GM12878 (cell line): Measurements from ENCODE around the gene DKK3. TPM values are rescaled to one million over a fixed set of nuclear protein-coding genes. Genes with fewer than 3 reads are reported as not detected.

Experiments used
- BACH1 ChIP-seq: fragments of 450-650 bp; IDR thresholded peaks from 2 replicates; pipeline ENCODE4 v1.6.1; 2017; ENCODE audit warnings: mild to moderate bottlenecking, borderline replicate concordance
- IKZF1 ChIP-seq: fragments of 450-650 bp; conservative IDR thresholded peaks from 2 replicates; pipeline ENCODE4 v1.6.1; 2017; ENCODE audit warnings: antibody characterized with exemption, mild to moderate bottlenecking
- polyA plus RNA-seq, 11 experiments: library from polyadenylated mRNA; depleted of rRNA in 4 of 11; unstranded in 6 of 11; stranded (reverse) in 5 of 11; fragments of >200 nt; fragmentation: Nextera tagmentation in 4 of 11; fragmentation: Illumina TruSeq in 1 of 11; extraction: Ambion mirVana in 4 of 11; extraction: Trizol in 1 of 11; gene quantifications; 1 replicate in 1 of 11; 2 replicates in 10 of 11; pipeline versions ENCODE4 v1.2.1 to v1.2.3, GENCODE V29; 2011 to 2016; ENCODE audit warnings: inconsistent platforms in 2 of 11, missing spikeins in 2 of 11, low read depth in 1 of 11
- total RNA-seq, 4 experiments: library from RNA; depleted of rRNA in 3 of 4; stranded (reverse); fragments of >200 nt in 3 of 4; fragmentation: Illumina TruSeq in 1 of 4; extraction: Trizol in 1 of 4; gene quantifications; 2 replicates each; pipeline versions ENCODE4 v1.2.1 to v1.2.3, GENCODE V29; 2013 to 2021
- TF ChIP-seq, protein P1 (sequence below): fragments of 450-650 bp; IDR thresholded peaks from 2 replicates; pipeline ENCODE4 v1.6.1; 2017; ENCODE audit warnings: mild to moderate bottlenecking, low read depth, inconsistent platforms; ENCODE audit not compliant: poor library complexity, severe bottlenecking
- TF ChIP-seq, protein P2 (sequence below): fragments of 450-650 bp; IDR thresholded peaks from 2 replicates; pipeline ENCODE4 v1.6.1; 2016; ENCODE audit warnings: mild to moderate bottlenecking
- TF ChIP-seq, protein P3 (sequence below): IDR thresholded peaks from 2 replicates; pipeline ENCODE4 v1.6.1; 2012; ENCODE audit warnings: improper control_type of control experiment, low read depth, low read length; ENCODE audit not compliant: insufficient replicate concordance

Gene DKK3
- total and polyA plus RNA-seq, 10 of the 15 experiments (the other 5 are each of a cell fraction or from before 2014, with no cell fraction given): 0.07 to 0.16 (median 0.15) TPM; not detected in 7

DNA sequence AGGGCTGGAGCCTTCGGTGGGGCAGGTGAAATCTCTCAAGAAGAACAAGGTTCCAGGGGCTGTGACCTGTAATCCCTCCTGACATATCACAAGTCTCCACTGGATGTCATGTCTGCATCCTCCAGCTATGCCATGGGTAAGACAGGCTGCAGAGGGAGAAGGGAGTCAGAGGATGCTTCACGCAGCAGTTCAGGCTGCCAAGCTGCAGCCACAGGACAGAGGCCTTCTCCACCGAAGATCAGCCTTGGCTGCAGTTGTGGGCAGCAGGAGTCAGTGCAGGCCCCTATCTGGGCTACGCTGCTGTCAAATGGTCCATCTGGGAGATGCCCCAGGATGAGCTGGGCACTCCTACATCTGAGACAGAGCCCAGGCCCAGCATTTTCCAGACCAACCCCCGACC lies 25.0 kb downstream of the DKK3 start (continued):
- TF ChIP-seq, protein P1, sequence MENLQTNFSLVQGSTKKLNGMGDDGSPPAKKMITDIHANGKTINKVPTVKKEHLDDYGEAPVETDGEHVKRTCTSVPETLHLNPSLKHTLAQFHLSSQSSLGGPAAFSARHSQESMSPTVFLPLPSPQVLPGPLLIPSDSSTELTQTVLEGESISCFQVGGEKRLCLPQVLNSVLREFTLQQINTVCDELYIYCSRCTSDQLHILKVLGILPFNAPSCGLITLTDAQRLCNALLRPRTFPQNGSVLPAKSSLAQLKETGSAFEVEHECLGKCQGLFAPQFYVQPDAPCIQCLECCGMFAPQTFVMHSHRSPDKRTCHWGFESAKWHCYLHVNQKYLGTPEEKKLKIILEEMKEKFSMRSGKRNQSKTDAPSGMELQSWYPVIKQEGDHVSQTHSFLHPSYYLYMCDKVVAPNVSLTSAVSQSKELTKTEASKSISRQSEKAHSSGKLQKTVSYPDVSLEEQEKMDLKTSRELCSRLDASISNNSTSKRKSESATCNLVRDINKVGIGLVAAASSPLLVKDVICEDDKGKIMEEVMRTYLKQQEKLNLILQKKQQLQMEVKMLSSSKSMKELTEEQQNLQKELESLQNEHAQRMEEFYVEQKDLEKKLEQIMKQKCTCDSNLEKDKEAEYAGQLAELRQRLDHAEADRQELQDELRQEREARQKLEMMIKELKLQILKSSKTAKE: no peak
- no peak for TF ChIP-seq IKZF1
- no peak for TF ChIP-seq BACH1
- TF ChIP-seq, protein P2, sequence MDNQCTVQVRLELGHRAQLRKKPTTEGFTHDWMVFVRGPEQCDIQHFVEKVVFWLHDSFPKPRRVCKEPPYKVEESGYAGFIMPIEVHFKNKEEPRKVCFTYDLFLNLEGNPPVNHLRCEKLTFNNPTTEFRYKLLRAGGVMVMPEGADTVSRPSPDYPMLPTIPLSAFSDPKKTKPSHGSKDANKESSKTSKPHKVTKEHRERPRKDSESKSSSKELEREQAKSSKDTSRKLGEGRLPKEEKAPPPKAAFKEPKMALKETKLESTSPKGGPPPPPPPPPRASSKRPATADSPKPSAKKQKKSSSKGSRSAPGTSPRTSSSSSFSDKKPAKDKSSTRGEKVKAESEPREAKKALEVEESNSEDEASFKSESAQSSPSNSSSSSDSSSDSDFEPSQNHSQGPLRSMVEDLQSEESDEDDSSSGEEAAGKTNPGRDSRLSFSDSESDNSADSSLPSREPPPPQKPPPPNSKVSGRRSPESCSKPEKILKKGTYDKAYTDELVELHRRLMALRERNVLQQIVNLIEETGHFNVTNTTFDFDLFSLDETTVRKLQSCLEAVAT: no peak
- TF ChIP-seq, protein P3, sequence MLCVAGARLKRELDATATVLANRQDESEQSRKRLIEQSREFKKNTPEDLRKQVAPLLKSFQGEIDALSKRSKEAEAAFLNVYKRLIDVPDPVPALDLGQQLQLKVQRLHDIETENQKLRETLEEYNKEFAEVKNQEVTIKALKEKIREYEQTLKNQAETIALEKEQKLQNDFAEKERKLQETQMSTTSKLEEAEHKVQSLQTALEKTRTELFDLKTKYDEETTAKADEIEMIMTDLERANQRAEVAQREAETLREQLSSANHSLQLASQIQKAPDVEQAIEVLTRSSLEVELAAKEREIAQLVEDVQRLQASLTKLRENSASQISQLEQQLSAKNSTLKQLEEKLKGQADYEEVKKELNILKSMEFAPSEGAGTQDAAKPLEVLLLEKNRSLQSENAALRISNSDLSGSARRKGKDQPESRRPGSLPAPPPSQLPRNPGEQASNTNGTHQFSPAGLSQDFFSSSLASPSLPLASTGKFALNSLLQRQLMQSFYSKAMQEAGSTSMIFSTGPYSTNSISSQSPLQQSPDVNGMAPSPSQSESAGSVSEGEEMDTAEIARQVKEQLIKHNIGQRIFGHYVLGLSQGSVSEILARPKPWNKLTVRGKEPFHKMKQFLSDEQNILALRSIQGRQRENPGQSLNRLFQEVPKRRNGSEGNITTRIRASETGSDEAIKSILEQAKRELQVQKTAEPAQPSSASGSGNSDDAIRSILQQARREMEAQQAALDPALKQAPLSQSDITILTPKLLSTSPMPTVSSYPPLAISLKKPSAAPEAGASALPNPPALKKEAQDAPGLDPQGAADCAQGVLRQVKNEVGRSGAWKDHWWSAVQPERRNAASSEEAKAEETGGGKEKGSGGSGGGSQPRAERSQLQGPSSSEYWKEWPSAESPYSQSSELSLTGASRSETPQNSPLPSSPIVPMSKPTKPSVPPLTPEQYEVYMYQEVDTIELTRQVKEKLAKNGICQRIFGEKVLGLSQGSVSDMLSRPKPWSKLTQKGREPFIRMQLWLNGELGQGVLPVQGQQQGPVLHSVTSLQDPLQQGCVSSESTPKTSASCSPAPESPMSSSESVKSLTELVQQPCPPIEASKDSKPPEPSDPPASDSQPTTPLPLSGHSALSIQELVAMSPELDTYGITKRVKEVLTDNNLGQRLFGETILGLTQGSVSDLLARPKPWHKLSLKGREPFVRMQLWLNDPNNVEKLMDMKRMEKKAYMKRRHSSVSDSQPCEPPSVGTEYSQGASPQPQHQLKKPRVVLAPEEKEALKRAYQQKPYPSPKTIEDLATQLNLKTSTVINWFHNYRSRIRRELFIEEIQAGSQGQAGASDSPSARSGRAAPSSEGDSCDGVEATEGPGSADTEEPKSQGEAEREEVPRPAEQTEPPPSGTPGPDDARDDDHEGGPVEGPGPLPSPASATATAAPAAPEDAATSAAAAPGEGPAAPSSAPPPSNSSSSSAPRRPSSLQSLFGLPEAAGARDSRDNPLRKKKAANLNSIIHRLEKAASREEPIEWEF: no peak
